ENCODE data around the gene ZNF775.

The ZNF775 gene

DNA sequence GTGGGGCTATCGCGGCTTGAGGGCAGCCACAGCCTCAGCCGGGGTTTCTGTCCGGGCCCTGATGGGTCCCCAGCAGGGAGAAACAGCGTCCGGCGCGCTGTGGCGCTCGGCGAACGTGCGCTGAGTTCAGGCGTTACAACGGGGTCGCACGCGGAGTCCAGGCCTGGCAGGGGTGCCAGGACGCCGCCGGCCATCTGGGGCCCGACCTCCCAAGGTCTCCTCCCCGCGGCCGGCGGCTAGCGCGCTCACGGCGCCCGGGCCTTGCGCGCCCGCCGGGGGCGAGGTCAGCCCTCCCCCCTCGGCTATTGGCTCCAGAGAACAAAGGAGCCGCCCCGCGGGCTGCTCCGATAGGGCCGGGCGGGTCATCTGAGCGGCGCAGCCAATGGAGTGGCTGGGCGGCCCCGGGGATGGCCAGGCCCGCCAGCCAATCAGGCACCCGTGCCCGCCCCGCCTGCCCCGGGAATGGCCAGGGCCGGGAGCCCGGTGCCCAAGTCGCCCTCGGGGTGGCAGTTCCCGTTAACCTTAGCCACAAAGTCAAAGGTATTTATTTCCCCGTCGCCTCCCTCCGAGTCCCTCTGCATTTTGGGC is at the start of gene ZNF775:
TSS of gene ZNF775 (plus strand) at position 478 of the 588 bp plus-strand sequence. CDS start 9,141 bp downstream, outside the sequence.
- peak; percentile 82 for DNase-seq

DNA sequence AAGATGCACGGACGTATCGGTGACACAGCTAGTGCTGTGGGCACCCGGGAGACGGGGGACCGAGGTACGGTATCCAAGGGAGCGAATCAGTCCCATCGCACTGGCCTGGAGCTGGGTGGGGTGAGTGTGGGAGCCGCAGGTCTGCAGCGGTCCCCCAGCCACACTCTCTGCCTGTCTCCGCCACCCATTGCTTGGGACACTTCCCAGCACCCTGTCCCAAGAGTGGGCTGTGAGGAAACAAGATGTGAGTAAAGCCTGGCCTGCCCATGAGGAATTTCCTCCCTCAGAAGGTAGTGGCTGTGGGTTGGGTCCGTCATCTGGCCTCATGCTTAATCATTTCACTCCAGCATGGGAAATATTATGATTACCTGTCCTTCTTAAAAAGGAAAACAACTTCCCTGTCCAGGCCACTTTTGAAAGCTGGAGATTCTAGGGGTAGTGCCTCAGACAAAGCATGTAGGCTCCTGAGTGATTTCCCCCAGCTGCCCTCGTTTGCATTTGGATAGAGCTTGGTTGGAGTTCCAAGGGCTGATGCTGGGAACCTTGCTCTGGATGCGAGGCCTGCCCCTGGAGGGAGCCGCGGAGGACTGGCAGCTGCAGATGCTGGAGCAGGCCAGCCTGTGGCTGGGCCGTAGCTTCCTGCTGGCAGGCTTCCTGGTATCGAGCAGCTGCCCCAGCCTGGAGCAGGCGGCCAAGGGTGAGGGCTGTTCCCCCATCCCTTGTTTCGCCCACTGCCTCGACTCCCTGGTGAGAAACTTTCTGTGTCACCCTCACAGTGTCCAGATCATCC is 49.6 kb upstream of the ZNF775 start:
- no peak for DNase-seq

DNA sequence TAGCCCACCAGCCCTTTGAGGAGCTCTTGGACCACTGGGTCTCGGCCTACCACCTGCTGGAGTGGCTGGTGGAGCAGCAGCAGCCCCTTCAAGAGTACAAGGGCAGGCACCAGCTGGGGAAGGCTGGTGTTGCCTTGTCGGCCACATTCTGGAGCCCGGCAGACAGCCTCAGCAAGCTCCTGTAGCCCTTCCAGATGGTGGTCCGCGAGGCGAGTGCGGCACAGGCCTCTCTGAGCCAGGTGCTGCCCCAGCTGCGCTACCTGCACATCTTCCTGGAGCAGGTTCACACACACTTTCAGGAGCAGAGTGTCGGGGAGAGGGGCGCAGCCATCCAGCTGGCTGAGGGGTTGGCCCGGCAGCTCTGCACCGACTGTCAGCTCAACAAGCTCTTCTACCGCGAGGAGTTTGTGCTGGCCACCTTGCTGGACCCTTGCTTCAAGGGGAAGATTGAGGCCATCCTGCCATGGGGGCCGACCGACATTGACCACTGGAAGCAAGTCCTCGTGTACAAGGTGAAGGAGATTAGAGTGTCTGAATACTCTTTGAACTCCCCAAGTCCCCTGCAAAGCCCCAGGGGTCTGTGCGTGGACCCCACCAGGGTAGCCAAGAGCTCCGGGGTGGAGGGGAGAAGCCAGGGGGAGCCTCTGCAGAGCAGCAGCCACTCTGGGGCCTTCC is 48.8 kb upstream of the ZNF775 start:
- no peak for DNase-seq

GRCh38 chr7:150332852-150333635 is 46.1 kb upstream of the ZNF775 start:
- DNase-seq: no peak

- no peak for DNase-seq
Observed at GRCh38 chr7:150333659-150334058, 45.5 kb upstream of the ZNF775 start.

DNA sequence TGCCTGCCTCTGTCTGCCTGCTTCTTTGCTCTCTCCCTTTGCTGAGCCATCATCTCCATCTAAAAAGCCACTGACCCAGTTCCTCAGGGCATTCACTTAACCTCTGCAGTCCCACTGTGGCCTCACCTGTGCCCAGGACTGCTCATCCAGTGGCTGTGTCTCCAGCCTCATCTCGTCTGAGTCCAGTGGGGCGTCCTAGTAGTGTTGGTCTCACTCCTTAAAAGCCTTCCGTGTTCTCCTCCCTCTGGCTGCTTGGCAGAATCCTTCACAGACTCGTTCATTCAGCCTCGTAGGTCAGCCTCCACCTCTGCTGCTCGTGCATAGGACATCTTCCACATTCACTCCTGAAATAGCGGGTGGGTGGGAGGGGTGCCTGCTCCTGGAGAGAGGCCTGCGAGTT is 45.0 kb upstream of the ZNF775 start:
- DNase-seq: no peak

GRCh38 chr7:150335108-150335773 is 43.9 kb upstream of the ZNF775 start:
- no peak for DNase-seq

GRCh38 chr7:150335774-150336112 is 43.4 kb upstream of the ZNF775 start:
- DNase-seq: no peak

DNA sequence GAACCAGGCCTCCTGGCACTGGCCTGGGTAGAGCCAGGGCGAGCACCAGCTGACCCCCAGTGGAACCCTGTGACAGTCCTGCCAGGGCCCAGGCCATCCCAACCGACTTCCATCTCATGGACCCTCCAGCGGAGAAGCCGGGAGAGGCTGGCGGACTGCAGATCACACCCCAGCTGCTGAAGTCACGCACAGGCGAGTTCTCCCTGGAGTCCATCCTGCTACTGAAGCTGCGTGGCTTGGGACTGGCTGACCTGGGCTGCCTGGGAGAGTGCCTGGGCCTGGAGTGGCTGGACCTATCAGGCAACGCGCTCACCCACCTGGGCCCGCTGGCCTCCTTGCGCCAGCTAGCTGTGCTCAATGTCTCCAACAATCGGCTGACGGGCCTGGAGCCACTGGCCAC is 42.4 kb upstream of the ZNF775 start:
- no peak for DNase-seq

GRCh38 chr7:150337179-150337578 is 42.0 kb upstream of the ZNF775 start:
- DNase-seq: no peak

GRCh38 chr7:150337659-150338081 is 41.5 kb upstream of the ZNF775 start:
- no peak for DNase-seq

- no peak for DNase-seq
Observed at GRCh38 chr7:150338166-150338829, 40.8 kb upstream of the ZNF775 start.

- DNase-seq: no peak
Observed at GRCh38 chr7:150339409-150339809, 39.7 kb upstream of the ZNF775 start.

- no peak for DNase-seq
Observed at GRCh38 chr7:150340024-150340749, 38.9 kb upstream of the ZNF775 start.

DNA sequence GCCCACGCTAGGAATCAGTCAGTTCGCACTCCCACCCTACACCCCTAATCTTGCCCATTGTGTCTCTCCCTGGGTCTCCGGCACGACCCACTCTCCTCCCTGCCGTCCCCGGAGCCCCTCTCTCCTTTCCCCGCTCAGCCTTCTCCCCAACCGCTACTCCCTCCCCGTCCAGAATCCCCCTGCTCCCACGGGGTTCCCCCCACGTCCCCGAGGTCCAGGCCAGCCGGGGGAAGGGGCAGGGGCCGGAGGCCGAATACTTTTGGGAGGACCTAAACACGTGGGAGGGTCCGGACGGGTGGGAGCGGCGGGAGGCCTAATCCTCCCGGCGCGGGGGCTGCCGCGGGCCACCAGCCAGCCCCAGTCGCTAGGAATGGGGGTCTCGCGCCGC is 38.3 kb upstream of the ZNF775 start:
- DNase-seq: no peak

- no peak for DNase-seq
Observed at GRCh38 chr7:150341263-150342120, 37.6 kb upstream of the ZNF775 start, which contains the start of gene RARRES2. TSS of gene RARRES2 (minus strand) at chr7:150341629. CDS start at chr7:150340609, 1,020 bp downstream.

GRCh38 chr7:150342121-150342408 is 37.1 kb upstream of the ZNF775 start:
- DNase-seq: no peak

DNA sequence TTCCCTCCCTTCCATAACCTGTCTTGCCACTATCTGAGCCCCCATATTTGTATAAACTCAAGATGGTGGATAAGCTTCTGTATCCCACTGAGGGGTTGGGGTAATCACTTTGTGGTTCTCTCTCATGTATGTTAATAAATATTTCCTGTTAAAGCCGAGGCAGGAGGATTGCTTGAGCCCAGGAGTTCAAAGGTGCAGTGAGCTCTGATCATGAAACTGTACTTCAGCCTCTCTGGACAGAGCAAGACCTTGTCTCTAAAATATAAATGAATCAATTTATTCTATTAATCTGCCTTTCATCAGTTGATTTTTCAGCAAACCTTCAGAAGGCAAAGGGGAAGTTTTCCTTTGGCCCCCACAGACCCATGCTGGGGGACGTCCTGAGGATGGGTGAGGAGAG is 35.9 kb upstream of the ZNF775 start:
- no peak for DNase-seq

GRCh38 chr7:150344299-150344698 is 34.8 kb upstream of the ZNF775 start:
- no peak for DNase-seq

DNA sequence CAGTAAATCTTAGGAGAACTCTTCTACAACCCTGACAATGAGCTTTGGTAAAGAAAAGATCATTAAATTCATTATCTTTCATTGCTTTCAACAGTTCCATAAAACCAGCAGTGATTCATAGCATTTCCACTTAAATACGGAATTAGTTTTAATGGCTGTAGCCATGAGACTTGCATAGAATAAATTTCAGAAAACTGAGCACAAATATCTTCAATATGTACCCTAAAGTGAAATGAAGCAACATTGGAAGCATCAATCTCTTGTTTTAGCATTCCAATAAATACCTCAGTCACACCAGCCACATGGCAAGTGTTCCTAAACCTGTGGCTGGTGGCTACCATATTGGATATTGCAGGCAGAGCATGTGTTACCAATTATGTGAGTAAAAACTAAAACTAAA is 34.1 kb upstream of the ZNF775 start:
- DNase-seq: no peak

GRCh38 chr7:150346922-150347321 is 32.2 kb upstream of the ZNF775 start:
- no peak for DNase-seq
